Adrenal gland (tissue), 12 donors: ENCODE data around the gene OLFM4. TPM values are rescaled to one million over a fixed set of nuclear protein-coding genes. Genes with fewer than 3 reads are reported as not detected.

Source experiments
- DNase-seq, 7 donors: peaks; one replicate each; pipeline ENCODE4 v3.0.0-alpha.2; 2019 to 2020
- H3K27ac ChIP-seq, 5 donors: fragments of 200-600 bp; sonication (generic) in 4 of 5; 1 replicate in 3 of 5; 2 replicates in 2 of 5; pipeline versions ENCODE4 v1.5.1 to v1.8.0; 2016 to 2020; ENCODE audit warnings: mild to moderate bottlenecking in 1 of 5
- H3K27me3 ChIP-seq: fragments of 200-600 bp; 2 replicates; pipeline ENCODE4 v1.8.0; 2021
- H3K36me3 ChIP-seq, 2 donors: fragments of 200-600 bp; replicated peaks in 1 of 2; 1 replicate in 1 of 2; 2 replicates in 1 of 2; pipeline versions ENCODE4 v1.5.1 to v1.8.0; 2018 to 2022
- H3K4me1 ChIP-seq, 2 donors: fragments of 200-600 bp; replicated peaks in 1 of 2; 1 replicate in 1 of 2; 2 replicates in 1 of 2; pipeline versions ENCODE4 v1.5.1 to v1.8.0; 2018 to 2021
- H3K4me3 ChIP-seq, 4 donors: fragments of 200-600 bp; sonication (generic) in 3 of 4; one replicate each; pipeline ENCODE4 v1.5.1; 2016 to 2018
- H3K9me3 ChIP-seq, 3 donors: fragments of 200-600 bp; sonication (generic) in 1 of 3; replicated peaks in 1 of 3; 1 replicate in 2 of 3; 2 replicates in 1 of 3; pipeline versions ENCODE4 v1.5.1 to v1.8.0; 2016 to 2021
- CTCF ChIP-seq, 6 experiments: fragments of 450-650 bp in 4 of 6; fragments of 200-600 bp in 2 of 6; sonication (generic) in 1 of 6; IDR thresholded peaks; 1 replicate in 5 of 6; 2 replicates in 1 of 6; pipeline versions ENCODE4 v1.5.1 to v1.8.0; 2016 to 2021; ENCODE audit warnings: antibody characterized with exemption in 6 of 6, mild to moderate bottlenecking in 2 of 6, moderate library complexity in 1 of 6
- POLR2A ChIP-seq, 2 donors: fragments of 450-650 bp; IDR thresholded peaks; one replicate each; pipeline ENCODE4 v1.6.1; 2017; ENCODE audit warnings: antibody characterized with exemption in 2 of 2, mild to moderate bottlenecking in 2 of 2, moderate library complexity in 1 of 2
- WGBS, 4 donors: extraction: QIAGEN DNeasy Blood & Tissue Kit in 2 of 4; methylation state at CpG; one replicate each; pipeline versions ENCODE4 v1.1.5 to v1.1.7; 2013 to 2017; 5-methylcytosine and 5-hydroxymethylcytosine counted together
- intact Hi-C, 2 donors: fragments of 100-400 bp; cut with DNase I; formaldehyde crosslinking; loops; one replicate each; pipeline versions ENCODE4 v1.14.1 to v1.15.0; 2022 to 2023
- polyA plus RNA-seq, 3 donors: library from polyadenylated mRNA; stranded (reverse); fragments of 200-250 nt in 2 of 3; fragments of 350-450 nt in 1 of 3; fragmentation: Illumina TruSeq in 1 of 3; extraction: RNeasy Lipid Tissue Mini Kit (QIAGEN cat#74804) in 1 of 3; gene quantifications; one replicate each; pipeline ENCODE4 v1.2.3, GENCODE V29; 2013 to 2014
- total RNA-seq, 9 donors: library from RNA; depleted of rRNA in 4 of 9; stranded (reverse); fragments of >200 nt in 4 of 9; fragments of 120-200 nt in 1 of 9; fragmentation: NEBNext Ultra II Directional in 1 of 9; extraction: Animal tissue kit (Norgen Biotek cat#: 25700) in 1 of 9; gene quantifications; one replicate each; pipeline versions ENCODE4 v1.1.0 to v1.2.4, GENCODE V29; 2013 to 2023
- donor health status: healthy with polysubstance abuse.
- donor health status: Bipolar disorder and iron deficiency.
- donor health status: DM: yes; HTN: yes; CAD: no.
- donor health status: DM: no; HTN: no; CAD: no.
- donor health status: DM: no; HTN: no; CAD: no.
- donor health status: DM: yes; HTN: yes; CAD: no.

OLFM4 gene
- total and polyA plus RNA-seq, 12 donors = 0.06 to 1.0 (median 0.19) TPM; not detected in 5

GRCh38 chr13:52994865-52995264 is 33.7 kb upstream of the OLFM4 start:
- DNase-seq = no peak
- 38 to 74% (median 64%) methylated on average over 1 of the region's 1 CpG for WGBS, 4 donors
- intact Hi-C loops = no loop called here
- no peak overlapping the region for H3K4me3 ChIP-seq
- H3K36me3 ChIP-seq = no peaks in the 10 kb centered on the region
- H3K27me3 ChIP-seq = no peaks in the 10 kb centered on the region
- no peaks in the 10 kb centered on the region for H3K9me3 ChIP-seq
- TF ChIP-seq CTCF (IDR thresholded peaks at IDR 0.05) (no peak), POLR2A (IDR thresholded peaks at IDR 0.05) (no peak)
- no peaks in the 10 kb centered on the region for H3K4me1 ChIP-seq
- H3K27ac ChIP-seq = no peak overlapping the region

GRCh38 chr13:52995946-52996345 is 32.7 kb upstream of the OLFM4 start:
- H3K4me3 ChIP-seq = no peak overlapping the region
- intact Hi-C loops = no loop called here
- no peak for TF ChIP-seq CTCF (IDR thresholded peaks at IDR 0.05)
- no peak for TF ChIP-seq POLR2A (IDR thresholded peaks at IDR 0.05)
- H3K27ac ChIP-seq = no peak overlapping the region
- H3K9me3 ChIP-seq = no peaks in the 10 kb centered on the region
- DNase-seq = no peak
- 82 to 85% (median 84%) methylated on average over 2 of the region's 2 CpGs for WGBS, 4 donors
- H3K36me3 ChIP-seq = no peaks in the 10 kb centered on the region
- no peaks in the 10 kb centered on the region for H3K27me3 ChIP-seq
- no peaks in the 10 kb centered on the region for H3K4me1 ChIP-seq

GRCh38 chr13:52997951-52998876 is 30.4 kb upstream of the OLFM4 start:
- Histone ChIP-seq H3K4me1 (no peaks in the 10 kb centered on the region), H3K27me3 (no peaks in the 10 kb centered on the region), H3K27ac (no peak overlapping the region), H3K36me3 (no peaks in the 10 kb centered on the region), H3K4me3 (no peak overlapping the region), H3K9me3 (no peaks in the 10 kb centered on the region)
- DNase-seq = no peak
- intact Hi-C loops = no loop called here
- WGBS, 4 donors = 64 to 76% (median 73%) methylated on average over 5 of the region's 5 CpGs
- TF ChIP-seq POLR2A (IDR thresholded peaks at IDR 0.05) (no peak), CTCF (IDR thresholded peaks at IDR 0.05) (no peak)

GRCh38 chr13:52999093-52999696 is 29.4 kb upstream of the OLFM4 start:
- TF ChIP-seq CTCF (IDR thresholded peaks at IDR 0.05) (no peak), POLR2A (IDR thresholded peaks at IDR 0.05) (no peak)
- WGBS, 4 donors = 58 to 63% (median 60%) methylated on average over 4 of the region's 4 CpGs
- H3K4me3 ChIP-seq = no peak overlapping the region
- H3K4me1 ChIP-seq = no peaks in the 10 kb centered on the region
- H3K9me3 ChIP-seq = no peaks in the 10 kb centered on the region
- intact Hi-C loops = no loop called here
- H3K36me3 ChIP-seq = no peaks in the 10 kb centered on the region
- no peaks in the 10 kb centered on the region for H3K27me3 ChIP-seq
- DNase-seq = no peak
- no peak overlapping the region for H3K27ac ChIP-seq
